Fibroblast of upper back skin (primary cell): ENCODE measurements around the gene IQCF2.
"Not testable (repeated sequence)": the region's sequence is repeated elsewhere in the genome, so short reads cannot be mapped to it uniquely, and the experiment has no call there.

Source experiments
- DNase-seq: peaks from one replicate; pipeline ENCODE4 v3.0.0-alpha.2; 2013

IQCF2 gene

GRCh38 chr3:51860703-51861665, at the start of gene IQCF2:
IQCF2 (plus strand) TSS chr3:51861615; CDS start chr3:51861667, 52 bp downstream.
- DNase-seq = no peak

GRCh38 chr3:51813539-51813938, 47.9 kb upstream of the IQCF2 start:
- DNase-seq = no peak

- DNase-seq = no peak
Observed at GRCh38 chr3:51814034-51814433, 47.4 kb upstream of the IQCF2 start.

GRCh38 chr3:51815614-51816013, 45.8 kb upstream of the IQCF2 start:
- DNase-seq = no peak

GRCh38 chr3:51816723-51817122, 44.7 kb upstream of the IQCF2 start:
- no peak for DNase-seq

GRCh38 chr3:51817375-51817774, 44.0 kb upstream of the IQCF2 start:
- no peak for DNase-seq

GRCh38 chr3:51819151-51819550, 42.3 kb upstream of the IQCF2 start:
- no peak for DNase-seq

GRCh38 chr3:51819709-51820406, 41.6 kb upstream of the IQCF2 start:
- no peak for DNase-seq

- no peak for DNase-seq
Observed at GRCh38 chr3:51828297-51828696, 33.1 kb upstream of the IQCF2 start.

GRCh38 chr3:51830345-51830744, 31.1 kb upstream of the IQCF2 start:
- no peak for DNase-seq

- no peak for DNase-seq
Observed at GRCh38 chr3:51830836-51831385, 30.5 kb upstream of the IQCF2 start.

GRCh38 chr3:51836606-51837005, 24.8 kb upstream of the IQCF2 start:
- DNase-seq = no peak

- no peak for DNase-seq
Observed at GRCh38 chr3:51845129-51845528, 16.3 kb upstream of the IQCF2 start.

- DNase-seq = not testable (repeated sequence)
Observed at GRCh38 chr3:51855411-51855810, 6.0 kb upstream of the IQCF2 start.

GRCh38 chr3:51862886-51863285, 1.5 kb downstream of the IQCF2 start:
- no peak for DNase-seq

GRCh38 chr3:51868896-51869295, 7.5 kb downstream of the IQCF2 start:
- not testable (repeated sequence) for DNase-seq

GRCh38 chr3:51869304-51869703, 7.9 kb downstream of the IQCF2 start:
- DNase-seq = no peak

- no peak for DNase-seq
Observed at GRCh38 chr3:51873253-51873766, 11.9 kb downstream of the IQCF2 start.

GRCh38 chr3:51873876-51874275, 12.5 kb downstream of the IQCF2 start:
- no peak for DNase-seq

- no peak for DNase-seq
Observed at GRCh38 chr3:51874411-51874810, 13.0 kb downstream of the IQCF2 start.

- no peak for DNase-seq
Observed at GRCh38 chr3:51874889-51875288, 13.5 kb downstream of the IQCF2 start.

- DNase-seq = no peak
Observed at GRCh38 chr3:51875501-51875900, 14.1 kb downstream of the IQCF2 start, which contains the start of gene IQCF5. IQCF5 (minus strand) TSS chr3:51875601; CDS start chr3:51875531, 70 bp downstream.

GRCh38 chr3:51876186-51876585, 14.8 kb downstream of the IQCF2 start:
- DNase-seq = no peak
